ENCODE results near the gene FHIT. TPM values are rescaled to one million over a fixed set of nuclear protein-coding genes. Genes with fewer than 3 reads are reported as not detected.

Gene FHIT
- total and polyA plus RNA-seq, 7 donors = 2.4 to 10.2 (median 6.1) TPM

DNA sequence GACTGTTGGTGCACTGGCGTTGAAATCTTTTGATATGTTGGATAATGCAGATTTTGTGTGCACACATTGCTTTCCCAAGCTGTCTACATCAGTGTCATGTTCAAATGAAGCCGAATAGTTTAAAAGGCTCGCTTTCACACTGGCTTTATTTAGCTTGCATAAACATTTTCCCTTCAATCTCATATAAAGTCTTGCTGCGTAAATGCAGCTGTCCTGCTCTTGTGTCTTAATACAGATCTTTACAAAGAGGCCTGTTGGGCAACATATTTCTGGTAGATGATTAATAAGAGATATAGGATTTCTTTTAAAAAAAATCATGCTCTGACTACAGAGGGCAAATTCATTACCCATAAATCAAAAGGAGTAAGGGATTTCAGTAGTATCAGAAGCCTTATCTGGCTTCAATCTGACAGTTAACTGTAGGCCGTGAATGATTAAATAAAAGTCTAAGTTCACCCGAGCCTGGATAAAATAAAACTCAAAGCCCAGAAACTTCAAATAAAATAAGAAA, 937.2 kb downstream of the FHIT start:
- Histone ChIP-seq H3K4me1 (peaks cover 0 to 5% (median 0%) of the 10 kb centered on the region in 4 donors), H3K27ac (no peak overlapping the region), H3K9me3 (no peaks in the 10 kb centered on the region), H3K36me3 (no peaks in the 10 kb centered on the region), H3K27me3 (no peaks in the 10 kb centered on the region), H3K4me3 (no peak overlapping the region)
- intact Hi-C loops (cut with DNase I) = no loop called here
- WGBS, 2 donors = 14 to 49% methylated on average over 6 of the region's 6 CpGs
- no peak for TF ChIP-seq EP300 (IDR thresholded peaks at IDR 0.05)
- no peak for TF ChIP-seq POLR2A (IDR thresholded peaks at IDR 0.05)
- TF ChIP-seq, protein P1, sequence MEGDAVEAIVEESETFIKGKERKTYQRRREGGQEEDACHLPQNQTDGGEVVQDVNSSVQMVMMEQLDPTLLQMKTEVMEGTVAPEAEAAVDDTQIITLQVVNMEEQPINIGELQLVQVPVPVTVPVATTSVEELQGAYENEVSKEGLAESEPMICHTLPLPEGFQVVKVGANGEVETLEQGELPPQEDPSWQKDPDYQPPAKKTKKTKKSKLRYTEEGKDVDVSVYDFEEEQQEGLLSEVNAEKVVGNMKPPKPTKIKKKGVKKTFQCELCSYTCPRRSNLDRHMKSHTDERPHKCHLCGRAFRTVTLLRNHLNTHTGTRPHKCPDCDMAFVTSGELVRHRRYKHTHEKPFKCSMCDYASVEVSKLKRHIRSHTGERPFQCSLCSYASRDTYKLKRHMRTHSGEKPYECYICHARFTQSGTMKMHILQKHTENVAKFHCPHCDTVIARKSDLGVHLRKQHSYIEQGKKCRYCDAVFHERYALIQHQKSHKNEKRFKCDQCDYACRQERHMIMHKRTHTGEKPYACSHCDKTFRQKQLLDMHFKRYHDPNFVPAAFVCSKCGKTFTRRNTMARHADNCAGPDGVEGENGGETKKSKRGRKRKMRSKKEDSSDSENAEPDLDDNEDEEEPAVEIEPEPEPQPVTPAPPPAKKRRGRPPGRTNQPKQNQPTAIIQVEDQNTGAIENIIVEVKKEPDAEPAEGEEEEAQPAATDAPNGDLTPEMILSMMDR (IDR thresholded peaks at IDR 0.05) = no peak
- no peak for TF ChIP-seq POLR2AphosphoS5 (IDR thresholded peaks at IDR 0.05)
- no peak for DNase-seq

DNA sequence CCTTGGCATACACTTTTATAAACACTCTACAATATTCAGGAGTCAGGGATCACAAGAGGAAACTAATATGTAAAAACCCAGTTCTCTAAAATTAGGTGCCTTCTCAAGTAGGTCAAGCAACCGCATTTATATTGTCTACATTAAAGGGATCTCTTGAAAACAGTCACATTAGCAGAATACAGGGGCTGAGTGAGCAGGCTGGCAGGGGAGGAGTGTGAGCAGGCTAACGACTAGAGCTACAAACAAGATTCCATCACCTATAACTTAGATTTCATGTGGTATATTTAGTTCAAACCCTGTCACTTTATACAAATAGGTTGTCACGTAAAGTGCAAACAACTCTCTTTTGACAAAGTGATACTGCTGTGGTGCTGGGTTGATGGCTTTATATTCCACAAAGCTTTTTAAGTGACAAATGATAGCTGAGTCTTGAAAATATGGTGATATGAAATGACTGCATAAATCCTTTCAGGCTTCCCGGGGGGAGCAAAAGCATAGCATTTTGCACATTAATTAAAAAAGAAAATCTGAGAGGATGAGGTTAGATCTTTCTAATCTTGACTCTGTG, 937.9 kb downstream of the FHIT start:
- intact Hi-C loops (cut with DNase I) = no loop called here
- Histone ChIP-seq H3K4me3 (no peak overlapping the region), H3K9me3 (no peaks in the 10 kb centered on the region), H3K27me3 (no peaks in the 10 kb centered on the region), H3K36me3 (no peaks in the 10 kb centered on the region), H3K4me1 (peaks cover 0 to 5% (median 0%) of the 10 kb centered on the region in 4 donors), H3K27ac (no peak overlapping the region)
- no peak for TF ChIP-seq POLR2A (IDR thresholded peaks at IDR 0.05)
- TF ChIP-seq, protein P1 (IDR thresholded peaks at IDR 0.05) = no peak
- no peak for TF ChIP-seq POLR2AphosphoS5 (IDR thresholded peaks at IDR 0.05)
- no peak for TF ChIP-seq EP300 (IDR thresholded peaks at IDR 0.05)
- 49 to 61% methylated on average over 4 of the region's 4 CpGs for WGBS, 2 donors
- DNase-seq = no peak

DNA sequence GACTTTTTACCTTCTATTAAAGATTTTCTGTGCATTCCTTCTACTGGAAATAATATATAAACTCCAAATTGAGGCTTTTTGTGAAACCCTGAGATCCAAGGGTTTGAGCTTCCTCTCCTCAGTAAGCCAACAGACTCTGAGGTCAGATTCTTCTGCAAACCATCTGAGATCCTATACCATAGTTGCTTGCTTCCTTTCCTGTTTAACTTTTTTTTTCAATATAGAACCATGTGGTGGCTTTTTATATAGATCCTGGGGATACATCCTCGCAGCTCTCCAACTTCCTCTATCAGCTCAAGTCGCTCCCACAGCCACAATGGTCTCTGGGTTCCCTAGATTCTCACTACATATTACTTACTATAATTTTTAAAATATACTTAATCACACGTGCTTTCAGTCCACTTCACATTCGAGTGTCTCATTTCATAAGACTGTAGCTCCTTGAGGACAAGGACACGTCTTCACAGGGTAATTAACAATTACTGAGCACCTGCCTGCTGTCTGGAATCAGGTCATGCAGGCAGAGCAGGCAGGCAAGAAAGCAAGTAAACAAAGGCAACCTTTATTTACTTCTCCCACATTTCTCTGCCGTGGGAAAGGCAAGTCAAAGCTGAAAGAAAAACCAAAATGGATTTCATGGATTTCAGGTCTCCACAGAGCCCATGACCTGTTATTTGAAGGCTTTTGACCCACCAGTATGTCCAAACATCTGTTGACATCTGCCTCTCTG, 941.5 kb downstream of the FHIT start:
- Histone ChIP-seq H3K4me3 (no peak overlapping the region), H3K36me3 (no peaks in the 10 kb centered on the region), H3K4me1 (no peaks in the 10 kb centered on the region), H3K27ac (no peak overlapping the region), H3K27me3 (no peaks in the 10 kb centered on the region), H3K9me3 (no peaks in the 10 kb centered on the region)
- no peak for TF ChIP-seq POLR2A (IDR thresholded peaks at IDR 0.05)
- TF ChIP-seq, protein P1 (IDR thresholded peaks at IDR 0.05) = no peak
- TF ChIP-seq EP300 (IDR thresholded peaks at IDR 0.05) = no peak
- no peak for TF ChIP-seq POLR2AphosphoS5 (IDR thresholded peaks at IDR 0.05)
- intact Hi-C loops (cut with DNase I) = no loop called here
- WGBS, 2 donors = 60 to 78% methylated on average over 6 of the region's 6 CpGs
- DNase-seq = no peak

DNA sequence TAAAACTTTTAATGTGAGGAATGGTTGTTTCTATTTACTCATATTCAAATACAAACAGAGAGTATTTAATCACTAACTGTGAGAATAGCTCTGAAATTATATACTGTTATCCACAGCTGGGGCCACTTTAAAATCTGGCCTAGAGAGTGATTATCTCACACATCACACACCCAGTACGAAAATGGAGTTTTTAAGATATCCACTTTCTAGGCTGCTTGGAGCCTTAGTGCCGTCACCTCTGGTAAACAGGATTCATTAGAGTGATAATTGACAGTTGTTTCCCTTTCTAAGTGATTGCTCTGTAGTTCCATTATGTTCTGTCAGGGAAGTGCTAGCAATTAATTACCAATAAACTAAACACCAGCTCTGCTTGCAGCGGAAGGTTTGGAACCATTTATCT, 942.4 kb downstream of the FHIT start:
- Histone ChIP-seq H3K4me3 (no peak overlapping the region), H3K9me3 (no peaks in the 10 kb centered on the region), H3K27me3 (no peaks in the 10 kb centered on the region), H3K4me1 (no peaks in the 10 kb centered on the region), H3K27ac (no peak overlapping the region), H3K36me3 (no peaks in the 10 kb centered on the region)
- DNase-seq = no peak
- WGBS, 2 donors = 81 to 86% methylated on average over 3 of the region's 3 CpGs
- TF ChIP-seq POLR2AphosphoS5 (IDR thresholded peaks at IDR 0.05) (no peak), EP300 (IDR thresholded peaks at IDR 0.05) (no peak), POLR2A (IDR thresholded peaks at IDR 0.05) (no peak)
- TF ChIP-seq, protein P1 (IDR thresholded peaks at IDR 0.05) = no peak
- intact Hi-C loops (cut with DNase I) = no loop called here
